B cell (primary cell): ENCODE measurements around the gene TMEM170B.
A peak's percentile ranks its signal among the peaks of the same experiment; 100 is the strongest.

ENCODE experiments used
- CTCF ChIP-seq: fragments of 200-600 bp; IDR thresholded peaks from one replicate; pipeline ENCODE4 v1.8.0; 2022; ENCODE audit warnings: antibody characterized with exemption, mild to moderate bottlenecking
- EZH2 ChIP-seq: IDR thresholded peaks from 2 replicates; pipeline ENCODE4 v1.6.1; 2012; ENCODE audit warnings: borderline replicate concordance, low read depth, mild to moderate bottlenecking, moderate library complexity, low read length; ENCODE audit not compliant: insufficient read depth, poor library complexity, severe bottlenecking

GRCh38 chr6:11496152-11497060 is 41.1 kb upstream of the TMEM170B start:
- TF ChIP-seq EZH2 (no peak), CTCF (peak; percentile 98)
